ENCODE data around the gene RAVER2.
"Not testable (repeated sequence)": the region's sequence is repeated elsewhere in the genome, so short reads cannot be mapped to it uniquely, and the experiment has no call there.

The RAVER2 gene, protein sequence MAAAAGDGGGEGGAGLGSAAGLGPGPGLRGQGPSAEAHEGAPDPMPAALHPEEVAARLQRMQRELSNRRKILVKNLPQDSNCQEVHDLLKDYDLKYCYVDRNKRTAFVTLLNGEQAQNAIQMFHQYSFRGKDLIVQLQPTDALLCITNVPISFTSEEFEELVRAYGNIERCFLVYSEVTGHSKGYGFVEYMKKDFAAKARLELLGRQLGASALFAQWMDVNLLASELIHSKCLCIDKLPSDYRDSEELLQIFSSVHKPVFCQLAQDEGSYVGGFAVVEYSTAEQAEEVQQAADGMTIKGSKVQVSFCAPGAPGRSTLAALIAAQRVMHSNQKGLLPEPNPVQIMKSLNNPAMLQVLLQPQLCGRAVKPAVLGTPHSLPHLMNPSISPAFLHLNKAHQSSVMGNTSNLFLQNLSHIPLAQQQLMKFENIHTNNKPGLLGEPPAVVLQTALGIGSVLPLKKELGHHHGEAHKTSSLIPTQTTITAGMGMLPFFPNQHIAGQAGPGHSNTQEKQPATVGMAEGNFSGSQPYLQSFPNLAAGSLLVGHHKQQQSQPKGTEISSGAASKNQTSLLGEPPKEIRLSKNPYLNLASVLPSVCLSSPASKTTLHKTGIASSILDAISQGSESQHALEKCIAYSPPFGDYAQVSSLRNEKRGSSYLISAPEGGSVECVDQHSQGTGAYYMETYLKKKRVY

DNA sequence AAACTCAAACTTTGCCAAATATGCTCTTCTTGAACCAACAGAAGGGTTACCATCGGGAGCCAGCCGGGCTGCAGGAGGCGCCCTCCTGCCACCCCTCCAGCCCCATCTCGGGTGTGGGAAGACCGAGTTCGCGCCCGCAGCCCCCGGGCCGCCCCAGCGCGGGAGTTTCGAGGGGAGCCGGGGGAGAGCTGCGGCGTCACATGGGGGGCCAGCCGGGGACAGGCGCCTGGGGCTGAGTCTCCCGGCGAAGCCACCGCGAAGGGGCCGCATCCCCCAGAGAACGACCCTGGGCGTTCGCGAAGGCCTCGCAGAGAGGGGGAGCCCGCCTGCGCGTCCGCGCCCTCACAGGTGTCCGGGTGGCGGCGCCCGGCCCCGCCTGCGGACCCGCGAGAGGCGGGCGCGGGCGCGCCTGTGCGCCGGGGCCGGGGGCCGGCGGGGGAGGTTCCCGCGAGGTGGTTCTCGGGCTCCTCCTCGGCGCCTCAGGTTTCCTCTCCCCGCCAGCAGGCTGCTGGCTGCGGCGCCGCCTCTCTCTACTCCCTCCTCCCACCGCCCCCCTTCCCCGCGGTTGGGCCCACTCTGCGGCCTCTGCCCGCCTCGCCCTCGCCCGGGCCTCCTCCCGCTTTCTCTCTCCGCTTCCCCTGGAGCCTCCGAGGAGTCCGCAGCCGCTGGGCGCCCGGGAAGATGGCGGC, at the start of gene RAVER2:
Gene RAVER2 (plus strand): TSS at position 584 of the 689 bp plus-strand sequence. CDS start 98 bp downstream, at position 682.
- DNase-seq (ENCODE audit: low read depth, low spot score): no peak

DNA sequence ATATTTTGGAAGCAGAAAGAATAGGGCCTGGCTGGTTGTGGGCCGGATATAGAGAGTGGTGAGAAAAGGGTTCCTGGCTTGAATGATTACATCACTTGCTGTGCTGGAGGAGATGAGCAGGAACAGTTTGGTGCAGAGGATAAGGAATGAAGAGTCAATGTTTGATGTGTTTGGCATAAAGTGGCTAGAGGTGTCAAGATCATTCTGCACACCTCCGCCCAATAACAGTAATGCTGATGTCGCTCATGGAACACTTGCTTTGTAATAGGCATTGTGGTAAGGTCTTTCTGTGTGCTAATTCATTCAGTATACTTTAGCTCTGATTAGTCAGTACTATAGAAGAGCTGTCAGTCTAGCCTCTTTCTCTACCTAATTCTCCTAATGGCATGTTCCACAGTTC, 48.0 kb upstream of the RAVER2 start:
- DNase-seq (ENCODE audit: low read depth, low spot score): no peak

DNA sequence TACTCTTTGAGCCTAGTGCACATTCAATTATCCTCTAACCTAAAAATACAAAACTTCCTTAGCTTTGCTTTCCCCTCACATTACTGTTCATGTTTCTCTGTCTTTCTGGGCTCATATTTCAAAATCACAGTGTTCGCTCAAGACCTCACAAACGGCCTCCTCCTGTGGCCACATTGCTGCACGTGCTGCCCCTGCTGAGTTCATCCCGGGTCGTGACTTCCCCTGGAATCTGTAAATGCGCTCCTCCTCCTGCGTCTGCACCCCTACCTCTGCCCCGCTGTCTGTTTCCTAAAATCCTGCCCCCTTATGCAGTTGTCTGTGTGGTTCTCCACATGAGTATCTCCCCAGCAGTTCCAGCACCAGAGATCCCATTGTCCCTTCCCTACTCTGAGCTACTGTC, 45.5 kb upstream of the RAVER2 start:
- DNase-seq (ENCODE audit: low read depth, low spot score): no peak

DNA sequence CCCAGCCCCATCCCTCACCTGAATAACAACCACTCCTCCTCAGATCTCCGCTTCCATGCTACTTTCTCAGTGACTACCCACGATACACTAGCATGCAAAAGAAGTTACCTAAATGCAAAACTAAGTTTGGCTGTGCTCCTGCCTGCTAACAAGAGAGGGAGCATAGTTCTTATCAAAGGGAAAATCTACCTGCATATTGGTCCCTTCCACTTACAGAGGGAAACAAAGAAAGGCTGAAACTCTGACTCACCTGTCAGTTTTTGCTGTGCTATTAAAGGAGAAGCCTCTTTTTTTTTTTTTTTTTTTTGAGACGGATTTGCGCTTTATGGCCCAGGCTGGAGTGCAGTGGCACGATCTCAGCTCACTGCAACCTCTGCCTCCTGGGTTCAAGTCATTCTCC, 43.8 kb upstream of the RAVER2 start:
- no peak for DNase-seq (ENCODE audit: low read depth, low spot score)

DNA sequence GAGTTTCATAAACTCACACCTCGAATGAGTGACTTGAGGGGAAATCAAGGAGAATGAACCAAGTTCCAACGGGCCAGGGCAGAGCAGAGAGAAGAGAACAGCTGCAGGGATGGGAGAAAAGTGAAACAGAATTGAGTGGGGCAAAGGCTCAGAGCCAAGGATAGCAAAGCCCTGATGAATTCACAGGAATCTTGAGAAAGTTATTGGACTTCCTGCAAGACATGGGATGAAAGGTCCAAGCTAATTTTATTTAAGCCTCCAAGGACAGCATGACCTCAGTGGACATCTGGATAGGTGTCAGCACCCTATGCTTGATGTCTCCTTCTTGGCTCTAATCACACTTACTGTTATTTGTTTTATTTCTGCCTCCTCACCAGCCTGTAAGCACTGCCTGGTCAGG, 43.0 kb upstream of the RAVER2 start:
- DNase-seq (ENCODE audit: low read depth, low spot score): no peak

DNA sequence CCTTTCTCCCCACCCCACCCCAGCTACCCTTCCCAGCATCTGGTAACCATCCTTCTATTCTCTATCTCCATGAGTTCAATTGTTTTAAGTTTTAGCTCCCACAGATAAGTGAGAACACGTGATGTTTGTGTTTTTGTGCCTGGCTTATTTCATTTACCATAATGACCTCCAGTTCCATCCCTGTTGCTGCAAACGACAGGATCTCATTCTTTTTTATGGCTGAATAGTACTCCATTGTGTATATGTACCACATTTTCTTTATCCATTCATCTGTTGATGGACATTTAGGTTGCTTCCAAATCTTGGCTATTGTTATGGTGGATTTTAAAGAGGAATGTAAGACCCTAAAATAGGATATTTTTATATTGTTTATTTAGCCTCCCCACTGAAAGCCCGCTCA, 42.2 kb upstream of the RAVER2 start:
- DNase-seq (ENCODE audit: low read depth, low spot score): not testable (repeated sequence)

DNA sequence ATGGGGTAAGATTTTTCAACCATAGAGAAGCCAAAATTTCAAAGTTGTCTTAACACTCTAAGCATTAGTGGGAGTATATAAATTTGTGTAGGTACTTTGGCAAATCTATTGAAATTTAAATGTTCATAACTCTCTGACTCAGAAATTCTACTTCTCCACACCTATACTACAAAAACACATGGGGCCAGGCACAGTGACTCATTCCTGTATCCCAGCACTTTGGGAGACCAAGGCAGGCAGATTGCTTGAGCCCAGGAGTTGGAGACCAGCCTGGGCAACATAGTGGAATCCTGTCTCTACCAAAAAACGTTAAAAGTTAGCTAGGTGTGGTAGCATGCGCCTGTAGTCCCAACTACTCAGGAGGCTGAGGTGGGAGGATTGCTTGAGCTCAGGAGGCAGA, 41.3 kb upstream of the RAVER2 start:
- no peak for DNase-seq (ENCODE audit: low read depth, low spot score)

DNA sequence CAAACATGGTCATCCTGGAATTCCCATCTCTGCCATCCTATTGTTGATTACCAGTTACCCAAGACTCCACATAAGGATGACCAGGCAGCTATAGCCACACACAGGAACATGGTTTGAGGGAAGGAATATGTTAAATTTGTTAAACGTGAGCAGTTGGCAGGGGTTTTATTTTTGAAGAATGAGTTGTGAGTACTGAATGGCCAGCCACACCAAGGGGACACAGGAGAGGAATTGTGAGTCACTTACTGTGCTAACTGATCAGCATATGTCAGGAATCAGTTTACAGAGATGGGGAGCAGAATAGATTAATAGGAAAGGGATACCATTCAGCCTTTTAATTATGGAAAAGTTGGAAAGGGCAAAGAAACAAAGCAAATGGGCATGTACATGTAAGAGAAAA, 39.3 kb upstream of the RAVER2 start:
- DNase-seq (ENCODE audit: low read depth, low spot score): no peak

DNA sequence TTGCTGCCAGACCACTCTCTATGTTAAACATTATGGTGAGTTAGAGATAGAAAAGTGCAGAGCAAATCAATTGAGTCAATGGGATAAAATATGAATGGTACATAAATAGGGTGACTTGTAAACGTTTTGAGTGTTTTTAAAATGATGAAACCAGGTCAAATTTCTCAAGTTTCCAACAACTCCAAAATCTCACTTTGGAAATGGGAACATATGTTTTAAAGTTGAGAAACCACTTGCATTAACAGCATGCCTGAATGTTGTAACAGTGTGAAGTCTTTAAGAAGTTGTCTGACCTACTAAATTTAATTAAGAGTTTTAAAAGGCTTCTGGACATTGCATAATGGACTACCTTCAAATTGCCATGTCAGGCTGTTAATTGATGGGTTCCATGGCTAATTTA, 33.6 kb upstream of the RAVER2 start:
- no peak for DNase-seq (ENCODE audit: low read depth, low spot score)

DNA sequence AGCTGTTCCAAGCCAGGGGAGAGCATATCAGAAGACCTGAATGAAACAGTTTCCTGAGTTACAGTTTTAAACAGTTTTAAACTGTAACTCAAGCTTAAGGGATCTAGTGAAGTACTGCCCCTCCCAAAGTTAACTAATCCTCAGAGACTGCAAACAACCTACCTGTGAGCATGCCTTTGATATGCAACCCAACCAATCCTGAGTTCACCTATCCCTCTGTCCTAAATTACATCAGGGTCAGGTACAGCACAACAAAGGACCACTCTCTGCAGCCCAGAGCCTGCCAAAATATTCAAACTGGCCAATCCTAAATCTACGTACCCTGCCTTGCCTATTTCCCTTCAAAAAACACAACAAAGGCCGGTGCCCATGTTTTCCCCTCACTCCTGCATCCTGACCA, 32.8 kb upstream of the RAVER2 start:
- DNase-seq (ENCODE audit: low read depth, low spot score): no peak

DNA sequence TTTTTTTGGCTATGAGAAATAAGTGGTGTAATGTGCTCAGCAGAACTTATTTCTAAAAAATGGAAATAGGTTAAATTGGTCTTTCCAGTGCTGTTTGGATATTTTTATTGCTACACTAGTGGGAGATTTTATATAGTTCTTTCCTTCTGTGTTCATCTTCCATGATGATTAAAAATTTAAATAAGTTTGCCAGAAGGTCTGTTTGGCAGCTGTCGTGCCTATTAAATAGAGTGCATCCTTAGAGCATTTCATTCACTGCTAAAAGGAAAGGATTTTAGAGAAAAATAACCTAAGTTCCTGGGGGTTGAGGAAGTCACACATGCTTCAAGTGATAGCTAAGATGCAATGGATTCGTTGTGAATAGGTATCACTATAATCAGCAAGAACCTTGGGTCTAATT, 29.7 kb upstream of the RAVER2 start:
- DNase-seq (ENCODE audit: low read depth, low spot score): no peak

DNA sequence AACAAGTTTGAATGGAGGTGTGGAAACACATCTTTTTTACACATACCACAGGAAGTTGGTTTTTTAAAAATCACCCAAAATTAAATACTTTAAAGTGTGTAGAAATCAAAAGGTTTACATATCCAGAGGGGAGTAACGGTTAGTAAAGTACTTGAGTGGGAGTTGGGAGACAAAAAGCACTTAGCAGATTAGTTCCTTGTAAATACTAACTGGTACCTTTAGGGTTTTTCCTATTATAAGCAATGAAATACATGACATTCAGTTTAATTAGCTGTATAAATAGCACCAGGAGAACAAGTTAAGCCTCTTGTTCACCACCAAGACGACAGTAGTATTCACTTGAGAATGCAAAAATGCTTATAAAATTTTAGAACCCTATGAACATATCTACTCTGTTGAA, 23.7 kb upstream of the RAVER2 start:
- no peak for DNase-seq (ENCODE audit: low read depth, low spot score)

DNA sequence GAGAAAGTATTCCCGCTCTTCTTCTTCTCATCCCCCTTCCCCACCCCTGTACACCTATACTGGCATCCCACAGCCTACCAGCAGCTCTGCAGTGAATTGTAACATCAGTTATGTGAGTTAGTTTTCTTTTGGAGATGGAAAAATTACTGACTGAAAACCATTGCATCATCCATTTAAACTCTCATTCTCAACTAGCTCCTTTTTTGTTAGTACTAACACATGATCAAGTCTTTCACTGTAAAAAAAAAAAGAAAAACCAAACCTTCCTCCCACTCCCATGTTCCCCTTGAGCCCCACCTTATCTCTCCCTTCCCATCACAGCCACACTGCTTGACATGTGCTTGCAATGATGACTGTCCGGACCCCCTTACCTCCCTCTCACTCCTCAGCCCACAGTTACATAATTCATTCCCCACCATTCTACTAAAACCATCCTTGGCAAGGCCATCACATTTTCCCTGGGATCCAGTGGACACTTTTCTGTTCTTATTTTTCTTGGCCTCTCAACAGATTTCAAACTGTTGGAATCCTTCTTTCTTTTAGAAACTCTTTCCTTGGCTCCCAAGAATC, 23.2 kb upstream of the RAVER2 start:
- DNase-seq (ENCODE audit: low read depth, low spot score): no peak

DNA sequence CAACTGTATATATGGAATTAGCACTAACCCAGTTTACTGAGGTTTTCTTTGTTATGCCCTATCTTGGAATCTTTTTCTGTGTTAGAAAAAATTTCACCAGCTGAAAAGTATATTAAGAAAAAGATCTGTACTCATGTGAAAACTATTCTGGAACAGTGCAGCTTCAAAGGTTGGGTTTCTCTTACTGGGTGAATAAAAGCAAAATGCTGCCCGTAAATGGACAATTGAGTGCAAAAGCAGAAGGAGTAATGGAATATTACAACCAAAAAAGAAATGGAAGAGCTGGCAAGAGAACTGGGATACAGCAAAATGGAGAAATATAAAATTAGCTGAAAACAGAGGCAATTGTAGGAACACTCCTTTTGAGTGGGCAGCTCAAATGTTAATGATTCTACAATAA, 17.0 kb upstream of the RAVER2 start:
- DNase-seq (ENCODE audit: low read depth, low spot score): no peak

DNA sequence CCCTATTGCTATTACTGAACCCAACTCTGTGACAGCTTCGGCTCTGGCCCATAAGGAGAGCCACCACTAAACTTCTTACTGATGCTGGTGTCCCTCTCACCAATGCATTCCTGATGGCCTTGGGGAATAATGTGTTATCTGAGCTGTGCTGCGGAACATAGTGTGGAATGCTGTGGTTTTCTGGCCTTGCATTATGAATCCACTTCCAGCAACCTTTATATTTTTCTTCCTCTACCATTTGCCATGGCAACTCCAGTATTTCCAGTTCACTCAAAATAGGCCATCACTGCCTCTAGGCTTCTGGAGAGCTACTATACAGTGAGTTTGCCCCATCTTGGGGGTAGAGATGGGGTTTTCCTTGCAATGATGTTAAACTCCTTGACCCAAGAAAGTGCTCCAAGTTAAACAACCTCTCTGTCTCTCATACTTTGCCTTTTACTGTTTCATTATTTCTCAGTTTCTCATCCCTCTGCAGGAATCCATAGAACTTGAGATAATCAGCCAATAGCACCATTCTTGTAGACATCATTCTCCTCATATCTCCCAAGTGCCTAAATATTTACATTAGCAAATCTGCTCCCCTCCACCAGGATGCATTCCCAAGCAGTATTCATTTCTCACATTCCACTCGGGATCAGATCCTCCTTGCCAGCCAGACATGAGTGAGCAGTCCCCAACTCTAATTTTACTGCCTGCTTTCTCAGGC, 11.1 kb upstream of the RAVER2 start:
- DNase-seq (ENCODE audit: low read depth, low spot score): no peak

DNA sequence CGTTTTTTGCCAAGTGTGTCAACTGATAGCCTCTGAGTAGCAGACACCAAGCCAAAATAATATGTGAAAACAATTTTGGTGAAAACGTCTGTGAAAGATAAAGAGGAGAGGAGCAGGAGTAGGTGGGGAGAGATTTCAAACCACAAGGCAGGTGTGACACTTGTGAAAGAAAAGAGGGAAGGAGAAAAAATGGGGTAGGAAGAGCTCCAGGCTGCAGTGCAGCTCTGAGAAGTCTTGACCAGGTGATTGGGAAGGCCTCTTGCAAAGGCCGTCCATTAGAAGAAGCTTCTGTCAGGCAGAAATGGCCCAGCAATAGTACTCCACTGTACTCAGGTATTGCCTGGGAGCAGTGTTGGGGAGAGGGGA, 10.6 kb upstream of the RAVER2 start:
- DNase-seq (ENCODE audit: low read depth, low spot score): no peak

DNA sequence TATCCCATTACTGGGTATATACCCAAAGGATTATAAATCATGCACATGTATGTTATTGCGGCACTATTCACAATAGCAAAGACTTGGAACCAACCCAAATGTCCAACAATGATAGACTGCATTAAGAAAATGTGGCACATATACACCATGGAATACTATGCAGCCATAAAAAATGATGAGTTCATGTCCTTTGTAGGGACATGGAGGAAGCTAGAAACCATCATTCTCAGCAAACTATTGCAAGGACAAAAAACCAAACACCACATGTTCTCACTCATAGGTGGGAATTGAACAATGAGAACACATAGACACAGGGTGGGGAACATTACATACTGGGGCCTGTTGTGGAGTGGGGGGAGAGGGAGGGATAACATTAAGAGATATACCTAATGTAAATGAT, 4.2 kb upstream of the RAVER2 start:
- not testable (repeated sequence) for DNase-seq (ENCODE audit: low read depth, low spot score)

DNA sequence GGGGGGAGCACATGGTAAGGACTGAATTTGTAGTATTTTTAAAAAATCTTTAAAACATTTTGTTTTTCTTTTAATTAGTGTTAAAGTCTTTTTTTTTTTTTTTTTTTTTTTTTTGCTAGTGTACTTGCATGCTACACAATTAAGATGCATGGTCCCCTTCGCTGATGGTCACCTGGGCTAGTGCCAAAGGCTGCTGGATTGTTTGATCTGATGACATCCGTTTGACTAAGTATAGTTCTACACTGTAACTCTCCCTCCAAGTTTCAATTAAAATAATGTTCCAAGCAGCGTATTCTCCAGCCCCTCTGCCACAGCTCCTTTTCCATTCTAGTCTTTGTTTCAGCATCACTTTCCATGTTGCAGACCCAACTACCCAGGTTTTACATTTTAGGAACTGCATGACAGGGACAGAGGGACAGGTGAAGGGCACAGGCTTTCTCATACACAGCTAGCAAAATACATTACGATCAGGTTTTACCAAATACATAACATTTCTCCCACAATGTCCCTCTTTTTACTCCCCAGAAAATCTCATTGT, 852 bp upstream of the RAVER2 start:
- DNase-seq (ENCODE audit: low read depth, low spot score): no peak

DNA sequence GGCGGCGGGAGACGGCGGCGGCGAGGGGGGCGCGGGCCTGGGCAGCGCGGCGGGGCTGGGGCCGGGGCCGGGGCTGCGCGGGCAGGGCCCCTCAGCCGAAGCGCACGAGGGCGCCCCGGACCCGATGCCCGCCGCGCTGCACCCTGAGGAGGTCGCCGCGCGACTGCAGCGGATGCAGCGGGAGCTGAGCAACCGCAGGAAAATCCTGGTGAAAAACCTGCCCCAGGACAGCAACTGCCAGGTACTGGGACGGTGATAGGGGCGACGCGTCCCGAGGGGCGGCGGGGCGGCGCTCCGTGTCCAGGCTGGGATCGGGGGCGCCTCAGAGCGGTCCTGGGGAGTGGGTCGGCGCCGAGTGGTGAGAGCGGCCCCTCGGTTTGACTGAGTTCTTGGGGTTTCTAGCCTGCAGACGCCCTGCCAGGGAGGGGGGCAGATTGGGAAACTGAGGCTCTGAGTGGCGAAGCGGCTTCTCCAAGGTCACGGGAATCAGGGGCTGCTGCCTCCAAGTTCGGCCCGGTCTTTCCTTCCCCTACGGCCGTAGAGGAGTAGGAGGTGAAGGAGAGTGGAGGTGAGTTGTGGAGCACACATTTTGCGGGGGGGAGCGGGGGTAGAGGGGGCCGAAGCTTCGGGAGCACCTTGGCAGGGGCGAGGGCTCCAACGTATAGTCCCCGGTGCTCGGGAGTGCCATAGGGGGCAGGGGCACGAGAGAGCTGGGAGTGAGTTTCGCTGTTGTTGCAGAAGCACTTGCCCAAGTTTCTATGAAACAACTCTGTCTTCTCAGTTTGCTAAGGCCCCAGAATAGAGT, 508 bp downstream of the RAVER2 start:
- no peak for DNase-seq (ENCODE audit: low read depth, low spot score)

Data from activated CD4-positive, CD25-positive, alpha-beta regulatory T cell treated with anti-CD3 and anti-CD28 coated beads, Interleukin-2, amount 50 U/mL, for 16 hours (primary cell).